Hepatocyte (in vitro differentiated cells): ENCODE results near the gene CLDN5.

ENCODE experiments used
- EZH2 ChIP-seq: fragments of 200-600 bp; sonication (generic); IDR thresholded peaks from 2 replicates; pipeline ENCODE4 v1.6.1; 2016; ENCODE audit warnings: antibody characterized with exemption, mild to moderate bottlenecking, borderline replicate concordance
- EZH2phosphoT487 ChIP-seq: fragments of 200-600 bp; sonication (generic); IDR thresholded peaks from one replicate; pipeline ENCODE4 v1.6.1; 2018; ENCODE audit warnings: antibody characterized with exemption, mild to moderate bottlenecking, low read depth, moderate library complexity; ENCODE audit not compliant: unreplicated experiment, severe bottlenecking
- TF ChIP-seq, protein P1 (sequence below): fragments of 200-600 bp; sonication (generic); IDR thresholded peaks from 2 replicates; pipeline ENCODE4 v1.5.1; 2016; ENCODE audit warnings: antibody characterized with exemption, mild to moderate bottlenecking; ENCODE audit not compliant: poor library complexity

- TF ChIP-seq, protein P1, sequence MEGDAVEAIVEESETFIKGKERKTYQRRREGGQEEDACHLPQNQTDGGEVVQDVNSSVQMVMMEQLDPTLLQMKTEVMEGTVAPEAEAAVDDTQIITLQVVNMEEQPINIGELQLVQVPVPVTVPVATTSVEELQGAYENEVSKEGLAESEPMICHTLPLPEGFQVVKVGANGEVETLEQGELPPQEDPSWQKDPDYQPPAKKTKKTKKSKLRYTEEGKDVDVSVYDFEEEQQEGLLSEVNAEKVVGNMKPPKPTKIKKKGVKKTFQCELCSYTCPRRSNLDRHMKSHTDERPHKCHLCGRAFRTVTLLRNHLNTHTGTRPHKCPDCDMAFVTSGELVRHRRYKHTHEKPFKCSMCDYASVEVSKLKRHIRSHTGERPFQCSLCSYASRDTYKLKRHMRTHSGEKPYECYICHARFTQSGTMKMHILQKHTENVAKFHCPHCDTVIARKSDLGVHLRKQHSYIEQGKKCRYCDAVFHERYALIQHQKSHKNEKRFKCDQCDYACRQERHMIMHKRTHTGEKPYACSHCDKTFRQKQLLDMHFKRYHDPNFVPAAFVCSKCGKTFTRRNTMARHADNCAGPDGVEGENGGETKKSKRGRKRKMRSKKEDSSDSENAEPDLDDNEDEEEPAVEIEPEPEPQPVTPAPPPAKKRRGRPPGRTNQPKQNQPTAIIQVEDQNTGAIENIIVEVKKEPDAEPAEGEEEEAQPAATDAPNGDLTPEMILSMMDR: no peak
- TF ChIP-seq EZH2 (no peak), EZH2phosphoT487 (no peak)
These were observed 20.3 kb downstream of the CLDN5 start for GRCh38 chr22:19503869-19504268.
